ENCODE measurements around the gene ZSWIM9.

The ZSWIM9 gene

GRCh38 chr19:48137411-48137810 lies 33.1 kb upstream of the ZSWIM9 start:
- no peaks in the 10 kb centered on the region for H3K27me3 ChIP-seq (ENCODE audit: low read length)
- H3K9me2 ChIP-seq (replicated peaks; ENCODE audit: insufficient read depth, low read length): no peaks in the 10 kb centered on the region
- no peak overlapping the region for H2AFZ ChIP-seq (ENCODE audit: low read depth, low read length, severe bottlenecking)
- H3K4me2 ChIP-seq (ENCODE audit: low read depth, low read length, poor library complexity, severe bottlenecking): no peak overlapping the region
- no peaks in the 10 kb centered on the region for H3K9me3 ChIP-seq (ENCODE audit: insufficient read depth, low read length)
- no peak overlapping the region for H3K4me3 ChIP-seq (ENCODE audit: insufficient read depth, low read length, poor library complexity, severe bottlenecking)
- no peaks in the 10 kb centered on the region for H4K20me1 ChIP-seq (ENCODE audit: low read depth, low read length)
- TF ChIP-seq CTCF (IDR thresholded peaks at IDR 0.05; ENCODE audit: insufficient read depth, low read length, poor library complexity, severe bottlenecking): no peak
- no peak for TF ChIP-seq EZH2phosphoT487 (conservative IDR thresholded peaks at IDR 0.05; ENCODE audit: low read length)
- no peaks in the 10 kb centered on the region for H3F3A ChIP-seq (ENCODE audit: insufficient read depth)
- no peak overlapping the region for H3K9ac ChIP-seq (ENCODE audit: low read length)
- H3K36me3 ChIP-seq (ENCODE audit: low read length): no peaks in the 10 kb centered on the region
- no peak overlapping the region for H3K27ac ChIP-seq (ENCODE audit: low read depth, low read length)
- H3K79me2 ChIP-seq (ENCODE audit: insufficient read depth, low read length): no peaks in the 10 kb centered on the region

GRCh38 chr19:48139053-48139452 lies 31.4 kb upstream of the ZSWIM9 start:
- no peak overlapping the region for H2AFZ ChIP-seq (ENCODE audit: low read depth, low read length, severe bottlenecking)
- no peak for TF ChIP-seq CTCF (IDR thresholded peaks at IDR 0.05; ENCODE audit: insufficient read depth, low read length, poor library complexity, severe bottlenecking)
- no peak for TF ChIP-seq EZH2phosphoT487 (conservative IDR thresholded peaks at IDR 0.05; ENCODE audit: low read length)
- no peaks in the 10 kb centered on the region for H4K20me1 ChIP-seq (ENCODE audit: low read depth, low read length)
- no peak overlapping the region for H3K4me3 ChIP-seq (ENCODE audit: insufficient read depth, low read length, poor library complexity, severe bottlenecking)
- H3K27ac ChIP-seq (ENCODE audit: low read depth, low read length): no peak overlapping the region
- H3K9ac ChIP-seq (ENCODE audit: low read length): no peak overlapping the region
- no peaks in the 10 kb centered on the region for H3K9me3 ChIP-seq (ENCODE audit: insufficient read depth, low read length)
- H3F3A ChIP-seq (ENCODE audit: insufficient read depth): no peaks in the 10 kb centered on the region
- no peaks in the 10 kb centered on the region for H3K79me2 ChIP-seq (ENCODE audit: insufficient read depth, low read length)
- no peaks in the 10 kb centered on the region; the same call in 1 of the 2 replicates for H3K36me3 ChIP-seq (ENCODE audit: low read length)
- no peaks in the 10 kb centered on the region for H3K27me3 ChIP-seq (ENCODE audit: low read length)
- H3K9me2 ChIP-seq (replicated peaks; ENCODE audit: insufficient read depth, low read length): no peaks in the 10 kb centered on the region
- H3K4me2 ChIP-seq (ENCODE audit: low read depth, low read length, poor library complexity, severe bottlenecking): no peak overlapping the region

GRCh38 chr19:48147597-48148175 lies 22.8 kb upstream of the ZSWIM9 start:
- Histone ChIP-seq H3K4me3 (ENCODE audit: insufficient read depth, low read length, poor library complexity, severe bottlenecking) (no peak overlapping the region), H3K9ac (ENCODE audit: low read length) (no peak overlapping the region), H3K27ac (ENCODE audit: low read depth, low read length) (no peak overlapping the region), H3K9me3 (ENCODE audit: insufficient read depth, low read length) (no peaks in the 10 kb centered on the region), H3K79me2 (ENCODE audit: insufficient read depth, low read length) (no peaks in the 10 kb centered on the region), H2AFZ (ENCODE audit: low read depth, low read length, severe bottlenecking) (no peak overlapping the region), H4K20me1 (ENCODE audit: low read depth, low read length) (no peaks in the 10 kb centered on the region), H3K36me3 (ENCODE audit: low read length) (peaks cover 12% of the 10 kb centered on the region; the same call in 1 of the 2 replicates), H3F3A (ENCODE audit: insufficient read depth) (no peaks in the 10 kb centered on the region), H3K9me2 (replicated peaks; ENCODE audit: insufficient read depth, low read length) (no peaks in the 10 kb centered on the region), H3K27me3 (ENCODE audit: low read length) (no peaks in the 10 kb centered on the region), H3K4me2 (ENCODE audit: low read depth, low read length, poor library complexity, severe bottlenecking) (no peak overlapping the region)
- TF ChIP-seq CTCF (IDR thresholded peaks at IDR 0.05; ENCODE audit: insufficient read depth, low read length, poor library complexity, severe bottlenecking) (no peak), EZH2phosphoT487 (conservative IDR thresholded peaks at IDR 0.05; ENCODE audit: low read length) (no peak)
